GM18517 (cell line): ENCODE data around the gene FNBP1.
"Not testable (repeated sequence)": the region's sequence is repeated elsewhere in the genome, so short reads cannot be mapped to it uniquely, and the experiment has no call there.

Source experiments
- ATAC-seq: cut with Tn5 transposase; IDR thresholded peaks from one replicate; pipeline ENCODE4 v1.9.1; 2021; ENCODE audit warnings: mild to moderate bottlenecking, moderate library complexity; ENCODE audit not compliant: unreplicated experiment

The FNBP1 gene

GRCh38 chr9:129962889-129963703, 79.9 kb downstream of the FNBP1 start:
- ATAC-seq, result peak; percentile 86

DNA sequence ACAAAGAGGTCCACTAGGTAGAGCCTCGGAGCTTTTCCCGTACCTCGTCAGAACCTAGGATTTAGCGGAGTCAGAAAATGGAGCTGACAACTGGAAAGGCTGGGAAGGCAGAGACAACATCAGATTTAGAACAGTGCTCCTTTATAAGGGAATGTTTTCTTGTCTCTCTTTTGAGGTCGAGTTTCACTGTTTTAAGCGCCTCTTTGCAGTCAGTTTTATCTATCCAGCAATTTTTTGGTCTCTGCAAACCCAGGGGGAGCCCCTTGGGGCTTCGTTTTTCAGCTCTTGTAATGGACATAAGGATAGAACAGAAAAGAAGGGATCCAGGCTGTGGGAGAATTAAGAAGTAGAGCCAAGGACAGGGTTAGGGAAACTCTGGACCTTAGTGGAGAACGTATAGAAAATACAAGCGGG, 80.5 kb downstream of the FNBP1 start:
- no peak for ATAC-seq

GRCh38 chr9:129958796-129959195, 84.2 kb downstream of the FNBP1 start:
- no peak for ATAC-seq

GRCh38 chr9:129954868-129955550, 88.0 kb downstream of the FNBP1 start:
- ATAC-seq, result no peak

DNA sequence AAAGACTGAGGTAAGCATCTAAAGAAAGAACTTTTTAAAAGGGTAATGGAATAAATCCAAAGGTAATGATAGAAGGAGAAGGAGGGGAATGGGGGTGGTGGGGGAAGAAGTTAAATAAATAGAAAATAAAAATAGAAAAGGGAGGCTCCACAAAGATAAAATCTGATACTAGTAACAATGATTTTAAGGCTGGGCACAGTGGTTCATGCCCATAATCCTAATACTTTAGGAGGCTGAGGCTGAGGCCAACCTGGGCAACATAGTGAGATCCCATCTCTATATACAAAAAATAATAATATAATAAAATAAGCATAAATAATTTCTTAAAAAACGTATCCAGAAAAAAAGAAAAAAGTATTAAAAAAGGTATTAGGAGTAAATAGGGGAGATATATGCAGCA, 89.3 kb downstream of the FNBP1 start:
- no peak for ATAC-seq

DNA sequence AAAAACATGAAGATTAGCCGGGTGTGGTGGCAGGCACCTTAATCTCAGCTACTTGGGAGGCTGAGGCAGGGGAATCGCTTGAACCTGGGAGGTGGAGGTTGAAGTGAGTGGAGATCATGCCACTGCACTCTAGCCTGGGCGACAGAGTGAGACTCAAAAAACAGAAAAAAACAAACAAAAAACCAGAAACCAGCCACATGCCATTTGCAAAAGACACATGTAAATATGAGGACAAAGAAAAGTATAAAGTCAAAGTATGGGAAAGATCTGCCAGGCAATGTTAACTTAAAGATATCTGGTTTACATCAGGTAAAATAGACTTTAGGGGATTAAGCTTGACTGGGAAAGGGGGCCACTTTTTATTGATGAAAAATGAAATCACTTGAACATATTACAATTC, 90.7 kb downstream of the FNBP1 start:
- no peak for ATAC-seq

DNA sequence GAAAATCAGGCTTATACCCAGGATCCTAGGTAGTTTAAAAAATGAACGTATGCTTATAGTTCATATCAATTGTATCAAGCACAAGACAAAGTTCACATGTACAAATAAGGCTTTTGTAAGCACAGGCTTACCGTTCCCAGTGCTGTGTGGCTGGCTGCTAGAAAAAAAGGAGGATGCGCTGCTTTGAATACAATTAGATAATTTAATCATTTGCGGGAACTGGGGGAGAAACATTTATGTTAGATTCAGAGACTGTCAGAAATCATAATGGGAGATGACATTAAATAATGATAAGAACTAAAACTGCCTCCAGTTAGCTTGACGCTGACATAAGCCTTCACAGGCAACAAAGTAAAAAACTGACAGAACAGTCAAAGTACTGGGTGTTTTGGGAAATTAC, 93.2 kb downstream of the FNBP1 start:
- ATAC-seq, result no peak

GRCh38 chr9:129948626-129949025, 94.4 kb downstream of the FNBP1 start:
- not testable (repeated sequence) for ATAC-seq

DNA sequence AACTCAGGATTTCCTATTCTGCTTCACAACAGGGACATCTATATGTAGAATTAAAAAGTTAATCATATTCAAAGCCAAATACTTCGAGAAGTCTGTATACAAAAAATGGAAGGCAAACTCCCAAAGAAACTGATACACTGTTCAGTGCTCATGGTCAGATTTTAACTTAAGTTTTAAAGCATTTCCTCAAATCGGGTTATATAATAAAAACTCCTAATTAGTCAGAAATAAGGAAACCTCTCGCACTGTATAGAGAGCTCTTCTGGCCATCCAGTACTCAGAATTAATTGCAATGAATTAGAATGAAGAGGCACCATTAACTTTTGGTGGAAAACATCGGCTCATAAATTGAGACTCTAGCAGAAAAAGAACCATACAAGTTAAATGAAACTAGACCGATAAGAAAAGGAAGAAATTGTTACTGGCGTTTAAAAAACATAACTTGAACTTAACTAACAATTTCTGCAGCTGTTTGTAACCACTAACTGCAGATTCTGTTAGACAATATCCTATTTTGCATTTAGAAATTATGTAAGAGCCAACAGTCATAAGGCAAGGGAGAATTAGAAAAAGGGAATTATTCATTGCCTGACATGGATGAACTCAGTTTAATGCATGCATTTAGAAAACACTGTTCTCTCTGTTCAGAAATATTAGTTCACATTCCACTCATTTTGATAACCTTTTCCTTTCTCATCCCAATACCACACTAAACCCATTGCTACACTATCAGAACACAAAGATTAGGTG, 96.6 kb downstream of the FNBP1 start:
- no peak for ATAC-seq

DNA sequence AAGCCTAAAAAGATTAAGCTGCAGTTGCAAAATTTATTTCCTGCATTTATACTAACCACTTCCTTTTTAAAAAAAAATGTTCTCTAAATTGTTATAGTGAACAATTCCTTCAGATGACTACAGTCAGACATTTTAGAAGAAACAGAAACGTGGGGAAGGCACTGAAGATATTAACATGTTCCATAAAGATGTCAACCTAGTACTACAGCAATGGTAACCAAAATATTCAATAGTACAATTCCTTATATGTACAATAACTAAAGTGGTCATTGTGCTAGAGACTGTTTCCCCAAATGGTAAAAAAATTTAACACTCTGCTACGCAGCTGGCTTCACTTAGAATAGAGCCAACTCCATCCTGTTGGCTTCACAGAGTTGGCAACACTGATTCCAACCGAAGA, 97.7 kb downstream of the FNBP1 start:
- no peak for ATAC-seq

DNA sequence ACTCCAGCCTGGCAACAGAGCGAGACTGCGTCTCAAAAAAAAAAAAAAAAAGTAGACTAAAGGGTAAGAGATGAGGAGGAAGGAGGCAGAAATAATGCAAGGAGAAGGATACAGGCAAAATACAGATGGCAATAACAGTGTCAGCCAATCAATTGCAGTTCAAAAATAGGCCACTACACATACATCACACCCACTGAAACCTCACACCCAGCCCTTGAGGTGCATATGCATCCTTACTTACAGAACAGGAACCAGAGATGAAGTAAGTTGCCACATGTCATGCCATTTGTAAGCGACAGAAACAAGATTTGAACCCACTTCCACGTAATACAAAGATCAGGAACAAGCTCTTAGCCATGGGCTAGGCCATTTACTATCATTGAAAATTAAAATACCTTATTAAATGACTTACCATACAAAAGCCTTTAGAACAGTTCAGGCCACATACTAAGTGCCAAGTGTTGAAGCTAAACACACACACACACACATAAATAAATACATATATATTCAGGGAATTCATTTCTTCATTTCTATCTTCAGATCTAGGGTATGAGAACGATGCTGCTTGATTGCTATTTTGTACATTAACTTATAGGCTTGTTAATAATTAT, 98.4 kb downstream of the FNBP1 start:
- no peak for ATAC-seq

DNA sequence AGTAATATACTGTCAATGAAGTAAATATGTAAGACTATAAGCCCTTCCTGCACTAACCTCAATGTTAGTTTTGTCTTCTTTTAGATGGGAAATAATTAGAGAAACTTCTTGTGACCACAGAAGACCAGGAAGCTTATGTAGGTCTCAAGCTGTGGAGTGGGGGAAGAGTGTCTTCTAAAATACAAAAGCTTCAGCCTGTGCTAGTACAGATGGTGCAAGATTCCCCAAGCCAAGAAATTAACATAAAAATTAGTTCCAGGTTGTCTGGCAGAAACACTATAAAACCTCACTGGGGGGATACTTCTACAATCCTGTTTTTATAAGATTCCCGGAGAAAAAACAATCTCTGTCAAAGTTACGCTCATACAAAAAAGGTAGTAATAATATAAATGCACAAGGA, 103.6 kb downstream of the FNBP1 start:
- no peak for ATAC-seq

DNA sequence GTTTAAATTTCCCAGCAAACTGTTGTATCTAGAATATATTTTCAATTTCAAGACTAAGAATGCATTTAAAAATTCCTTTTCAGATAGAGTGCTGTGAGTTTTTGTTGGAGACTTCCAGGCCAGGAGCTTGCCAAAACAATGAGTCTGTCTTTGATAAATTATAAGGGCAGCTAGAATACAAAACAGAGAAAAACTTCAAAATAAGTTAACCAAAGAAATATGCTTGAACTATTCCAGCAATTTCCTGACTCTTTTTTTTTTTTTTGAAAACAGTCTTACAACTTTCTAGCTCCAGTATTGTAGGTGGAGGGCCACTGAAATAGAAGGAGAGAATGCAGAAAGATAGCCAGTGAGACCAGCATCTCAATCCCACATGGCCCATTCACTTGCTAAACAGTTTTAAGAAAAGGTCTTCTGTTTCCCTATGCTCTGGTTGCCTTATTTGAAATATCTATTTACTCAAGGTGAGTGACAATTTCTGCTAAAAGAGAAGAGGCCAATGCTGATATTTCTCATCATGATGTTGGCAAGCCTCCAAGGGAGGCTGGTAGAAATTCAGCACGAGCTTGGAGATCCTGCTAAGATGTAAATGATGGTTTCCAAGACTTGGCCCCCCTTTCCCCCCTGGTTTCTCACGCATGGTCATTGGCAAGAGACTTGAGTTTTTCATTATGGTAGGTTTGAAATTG, 104.6 kb downstream of the FNBP1 start:
- no peak for ATAC-seq

DNA sequence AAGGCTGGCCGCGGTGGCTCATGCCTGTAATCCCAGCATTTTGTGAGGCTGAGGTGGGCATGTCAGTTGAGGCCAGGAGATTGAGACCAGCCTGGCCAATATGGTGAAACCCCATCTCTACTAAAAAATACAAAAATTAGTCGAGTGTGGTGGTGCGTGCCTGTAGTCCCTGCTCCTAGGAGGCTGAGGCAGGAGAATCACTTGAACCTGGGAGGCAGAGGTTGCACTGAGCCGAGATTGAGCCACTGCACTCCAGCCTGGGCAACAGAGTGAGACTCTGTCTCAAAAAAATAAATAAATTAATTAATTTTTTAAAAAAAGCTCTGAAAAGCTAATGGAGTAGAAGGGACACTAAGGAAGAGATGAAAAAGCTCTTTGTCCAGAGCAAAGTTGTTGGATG, 105.1 kb downstream of the FNBP1 start:
- not testable (repeated sequence) for ATAC-seq

- no peak for ATAC-seq
Observed at GRCh38 chr9:129936222-129936621, 106.8 kb downstream of the FNBP1 start.

GRCh38 chr9:129934780-129935179, 108.2 kb downstream of the FNBP1 start:
- ATAC-seq, result no peak

DNA sequence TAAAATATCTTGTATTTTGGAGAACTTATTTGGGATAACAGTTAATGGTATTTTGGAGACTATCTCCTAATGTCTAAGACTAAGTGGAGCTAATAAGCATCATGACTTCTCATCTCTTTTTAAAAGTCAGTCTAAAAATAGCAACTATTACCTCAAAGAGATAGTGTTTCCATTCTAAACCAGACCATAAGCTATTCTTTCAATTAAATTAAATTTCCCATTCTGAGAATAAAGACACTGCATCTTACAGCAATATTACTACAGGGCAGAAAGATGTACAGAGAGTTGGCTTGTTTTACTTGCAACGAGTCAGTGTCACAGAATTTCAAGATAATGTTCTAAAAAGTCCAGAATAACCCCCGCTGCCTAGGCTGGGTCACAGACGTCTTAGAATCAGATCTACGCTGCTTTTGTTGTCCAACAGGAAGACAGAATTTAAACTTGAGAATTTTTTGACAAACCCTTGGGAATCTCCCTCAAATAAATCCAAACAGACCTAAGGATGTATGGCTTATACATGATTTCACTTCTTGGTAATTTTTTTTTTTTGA, 108.9 kb downstream of the FNBP1 start:
- no peak for ATAC-seq

GRCh38 chr9:129933185-129934040, 109.6 kb downstream of the FNBP1 start:
- no peak for ATAC-seq
